SU-DHL-6 (cell line): ENCODE data around the gene CYB5B.

Experiments
- EZH2phosphoT487 ChIP-seq: fragments of 200-600 bp; sonication (generic), shearing (Covaris generic); conservative IDR thresholded peaks from 2 replicates; pipeline ENCODE4 v1.6.1; 2018; ENCODE audit warnings: mild to moderate bottlenecking, antibody characterized with exemption, low read length, moderate library complexity, mixed read lengths
- TF ChIP-seq, protein P1 (sequence below): fragments of 200-600 bp; sonication (generic); IDR thresholded peaks from one replicate; pipeline ENCODE4 v1.5.1; 2017; ENCODE audit warnings: antibody characterized with exemption, mild to moderate bottlenecking, low read length, moderate library complexity; ENCODE audit not compliant: insufficient read depth, poor library complexity, severe bottlenecking

DNA sequence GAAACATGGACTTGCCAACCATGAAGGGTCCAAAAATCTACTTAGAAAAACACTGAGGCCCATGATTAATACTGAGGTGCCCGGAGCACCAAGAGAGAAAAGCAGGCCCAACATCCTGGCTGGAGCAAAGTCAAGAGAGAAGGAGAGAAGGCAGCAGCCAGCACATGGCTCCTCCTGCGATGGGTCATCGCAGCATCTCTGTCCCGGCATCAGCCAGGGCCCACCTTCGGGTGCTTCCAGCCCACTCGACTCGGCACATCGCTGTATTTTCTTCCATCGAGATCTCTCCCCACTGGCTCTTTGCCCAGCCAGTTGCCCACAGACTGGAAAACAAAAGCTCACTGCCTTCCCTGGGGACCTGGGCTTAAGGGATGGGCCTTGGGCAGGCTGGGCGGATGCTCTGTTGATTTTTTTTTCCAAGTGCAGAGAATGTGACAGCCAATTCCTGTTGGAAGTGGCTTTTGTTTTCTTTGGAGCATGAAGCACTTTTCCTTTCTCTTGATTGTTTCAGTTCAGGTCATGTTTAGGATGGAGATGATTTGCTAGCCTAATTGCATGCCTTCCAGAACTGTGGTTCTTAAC, 58.1 kb downstream of the CYB5B start:
- TF ChIP-seq, protein P1, sequence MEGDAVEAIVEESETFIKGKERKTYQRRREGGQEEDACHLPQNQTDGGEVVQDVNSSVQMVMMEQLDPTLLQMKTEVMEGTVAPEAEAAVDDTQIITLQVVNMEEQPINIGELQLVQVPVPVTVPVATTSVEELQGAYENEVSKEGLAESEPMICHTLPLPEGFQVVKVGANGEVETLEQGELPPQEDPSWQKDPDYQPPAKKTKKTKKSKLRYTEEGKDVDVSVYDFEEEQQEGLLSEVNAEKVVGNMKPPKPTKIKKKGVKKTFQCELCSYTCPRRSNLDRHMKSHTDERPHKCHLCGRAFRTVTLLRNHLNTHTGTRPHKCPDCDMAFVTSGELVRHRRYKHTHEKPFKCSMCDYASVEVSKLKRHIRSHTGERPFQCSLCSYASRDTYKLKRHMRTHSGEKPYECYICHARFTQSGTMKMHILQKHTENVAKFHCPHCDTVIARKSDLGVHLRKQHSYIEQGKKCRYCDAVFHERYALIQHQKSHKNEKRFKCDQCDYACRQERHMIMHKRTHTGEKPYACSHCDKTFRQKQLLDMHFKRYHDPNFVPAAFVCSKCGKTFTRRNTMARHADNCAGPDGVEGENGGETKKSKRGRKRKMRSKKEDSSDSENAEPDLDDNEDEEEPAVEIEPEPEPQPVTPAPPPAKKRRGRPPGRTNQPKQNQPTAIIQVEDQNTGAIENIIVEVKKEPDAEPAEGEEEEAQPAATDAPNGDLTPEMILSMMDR: no peak
- no peak for TF ChIP-seq EZH2phosphoT487
